HepG2 (cell line): ENCODE data around the gene SESN2. TPM values are rescaled to one million over a fixed set of nuclear protein-coding genes. Genes with fewer than 3 reads are reported as not detected.

Source experiments
- ATF7 ChIP-seq, 2 experiments: fragments of 450-650 bp in 1 of 2; sonication (generic) in 1 of 2; formaldehyde crosslinking in 1 of 2; IDR thresholded peaks; 2 replicates each; pipeline versions ENCODE4 v1.4.0 to v1.6.1; 2016 to 2020; ENCODE audit warnings: antibody characterized with exemption in 1 of 2, mild to moderate bottlenecking in 1 of 2, missing genetic modification reagents in 1 of 2
- BCL6 ChIP-seq: IDR thresholded peaks from 2 replicates; pipeline ENCODE4 v1.6.1; 2016; ENCODE audit warnings: missing genetic modification reagents, missing compliant biosample characterization
- BRD4 ChIP-seq: sonication (generic); formaldehyde crosslinking; IDR thresholded peaks from 2 replicates; pipeline ENCODE4 v1.4.0; 2020; ENCODE audit warnings: missing genetic modification reagents
- FIP1L1 ChIP-seq: fragments of 200-400 bp; formaldehyde crosslinking; IDR thresholded peaks from 2 replicates; pipeline ENCODE4 v1.6.1; 2018; ENCODE audit warnings: low read depth, mild to moderate bottlenecking, low read length, moderate library complexity, borderline replicate concordance; ENCODE audit not compliant: insufficient read depth
- HOXA5 ChIP-seq: sonication (generic); formaldehyde crosslinking; IDR thresholded peaks from 2 replicates; pipeline ENCODE4 v1.4.0; 2020; ENCODE audit warnings: missing genetic modification reagents
- HOXA9 ChIP-seq: sonication (generic); formaldehyde crosslinking; IDR thresholded peaks from 2 replicates; pipeline ENCODE4 v1.8.1; 2022; ENCODE audit warnings: missing genetic modification reagents, mild to moderate bottlenecking, moderate library complexity, borderline replicate concordance
- KDM3A ChIP-seq: IDR thresholded peaks from 2 replicates; pipeline ENCODE4 v1.6.1; 2018; ENCODE audit warnings: low read depth, missing compliant biosample characterization
- MAFF ChIP-seq: IDR thresholded peaks from 2 replicates; pipeline ENCODE4 v1.6.1; 2011; ENCODE audit warnings: low read depth, low read length, improper control_type of control experiment
- MBD4 ChIP-seq: IDR thresholded peaks from 2 replicates; pipeline ENCODE4 v1.6.1; 2012; ENCODE audit warnings: low read length, inconsistent platforms, borderline replicate concordance
- MIER3 ChIP-seq: IDR thresholded peaks from 2 replicates; pipeline ENCODE4 v1.6.1; 2016; ENCODE audit warnings: missing compliant biosample characterization, borderline replicate concordance
- MTF1 ChIP-seq: sonication (generic); formaldehyde crosslinking; IDR thresholded peaks from 2 replicates; pipeline ENCODE4 v1.5.0; 2020; ENCODE audit warnings: missing genetic modification reagents
- NFYB ChIP-seq: sonication (generic); formaldehyde crosslinking; IDR thresholded peaks from 2 replicates; pipeline ENCODE4 v1.4.0; 2020; ENCODE audit warnings: missing genetic modification reagents
- RBM39 ChIP-seq: fragments of 200-400 bp; formaldehyde crosslinking; IDR thresholded peaks from one replicate; pipeline ENCODE4 v1.6.1; 2018; ENCODE audit warnings: antibody characterized with exemption, mild to moderate bottlenecking, low read depth, low read length; ENCODE audit not compliant: poor library complexity, severe bottlenecking
- RELA ChIP-seq: sonication (generic); formaldehyde crosslinking; IDR thresholded peaks from 2 replicates; pipeline ENCODE4 v1.4.0; 2020; ENCODE audit warnings: missing genetic modification reagents
- REXO4 ChIP-seq: sonication (generic); formaldehyde crosslinking; IDR thresholded peaks from 2 replicates; pipeline ENCODE4 v1.8.0; 2022; ENCODE audit warnings: missing genetic modification reagents, mild to moderate bottlenecking, borderline replicate concordance
- SNAPC2 ChIP-seq: sonication (generic); formaldehyde crosslinking; IDR thresholded peaks from 2 replicates; pipeline ENCODE4 v1.8.1; 2022; ENCODE audit warnings: mild to moderate bottlenecking, missing genetic modification reagents
- SSRP1 ChIP-seq: IDR thresholded peaks from 2 replicates; pipeline ENCODE4 v1.6.1; 2016; ENCODE audit warnings: control low read depth
- TARDBP ChIP-seq: sonication (generic); formaldehyde crosslinking; IDR thresholded peaks from 2 replicates; pipeline ENCODE4 v1.8.0; 2022; ENCODE audit warnings: mild to moderate bottlenecking, missing genetic modification reagents
- ZFP90 ChIP-seq: sonication (generic); formaldehyde crosslinking; IDR thresholded peaks from 2 replicates; pipeline ENCODE4 v1.8.0; 2022; ENCODE audit warnings: missing genetic modification reagents, mild to moderate bottlenecking, inconsistent platforms, borderline replicate concordance
- ZNF256 ChIP-seq: sonication (generic); formaldehyde crosslinking; conservative IDR thresholded peaks from 2 replicates; pipeline ENCODE4 v1.4.0; 2020; ENCODE audit warnings: missing genetic modification reagents
- ZNF296 ChIP-seq: sonication (generic); formaldehyde crosslinking; conservative IDR thresholded peaks from 2 replicates; pipeline ENCODE4 v1.5.0; 2020; ENCODE audit warnings: mild to moderate bottlenecking, missing genetic modification reagents
- ZNF446 ChIP-seq: sonication (generic); formaldehyde crosslinking; IDR thresholded peaks from 2 replicates; pipeline ENCODE4 v1.5.0; 2020; ENCODE audit warnings: mild to moderate bottlenecking, missing genetic modification reagents
- ZNF83 ChIP-seq: sonication (generic); formaldehyde crosslinking; IDR thresholded peaks from 2 replicates; pipeline ENCODE4 v1.4.0; 2020; ENCODE audit warnings: missing genetic modification reagents, mild to moderate bottlenecking, borderline replicate concordance
- polyA plus RNA-seq, 8 experiments: library from polyadenylated mRNA; depleted of rRNA in 3 of 8; stranded (reverse) in 7 of 8; unstranded in 1 of 8; fragments of >200 nt; fragmentation: Illumina TruSeq in 4 of 8; extraction: Trizol in 4 of 8; gene quantifications; 2 replicates each; pipeline versions ENCODE4 v1.2.1 to v1.2.3, GENCODE V29; 2011 to 2016; ENCODE audit warnings: low read depth in 4 of 8, missing spikeins in 1 of 8, mixed read lengths in 1 of 8; ENCODE audit not compliant: insufficient read depth in 1 of 8
- total RNA-seq, 5 experiments: library from RNA; depleted of rRNA; stranded (reverse); fragments of >200 nt; fragmentation: Illumina TruSeq; extraction: Trizol; gene quantifications; 2 replicates each; pipeline ENCODE4 v1.2.3, GENCODE V29; 2016; ENCODE audit warnings: low read depth in 1 of 5
- TF ChIP-seq, protein P1 (sequence below): IDR thresholded peaks from 2 replicates; pipeline ENCODE4 v1.6.1; 2016; ENCODE audit warnings: mild to moderate bottlenecking, missing biosample characterization, missing genetic modification reagents
- TF ChIP-seq, protein P2 (sequence below): sonication (generic); formaldehyde crosslinking; IDR thresholded peaks from 2 replicates; pipeline ENCODE4 v1.4.0; 2020; ENCODE audit warnings: missing genetic modification reagents; ENCODE audit errors: not compliant biosample characterization
- TF ChIP-seq, protein P3 (sequence below): sonication (generic); formaldehyde crosslinking; conservative IDR thresholded peaks from 2 replicates; pipeline ENCODE4 v1.4.0; 2020; ENCODE audit warnings: mild to moderate bottlenecking, missing genetic modification reagents, moderate library complexity

Gene SESN2
- total and polyA plus RNA-seq, 2 of the 13 experiments (the other 11 are each of a cell fraction or from before 2014, with no cell fraction given): 13.2 to 19.1 TPM

DNA sequence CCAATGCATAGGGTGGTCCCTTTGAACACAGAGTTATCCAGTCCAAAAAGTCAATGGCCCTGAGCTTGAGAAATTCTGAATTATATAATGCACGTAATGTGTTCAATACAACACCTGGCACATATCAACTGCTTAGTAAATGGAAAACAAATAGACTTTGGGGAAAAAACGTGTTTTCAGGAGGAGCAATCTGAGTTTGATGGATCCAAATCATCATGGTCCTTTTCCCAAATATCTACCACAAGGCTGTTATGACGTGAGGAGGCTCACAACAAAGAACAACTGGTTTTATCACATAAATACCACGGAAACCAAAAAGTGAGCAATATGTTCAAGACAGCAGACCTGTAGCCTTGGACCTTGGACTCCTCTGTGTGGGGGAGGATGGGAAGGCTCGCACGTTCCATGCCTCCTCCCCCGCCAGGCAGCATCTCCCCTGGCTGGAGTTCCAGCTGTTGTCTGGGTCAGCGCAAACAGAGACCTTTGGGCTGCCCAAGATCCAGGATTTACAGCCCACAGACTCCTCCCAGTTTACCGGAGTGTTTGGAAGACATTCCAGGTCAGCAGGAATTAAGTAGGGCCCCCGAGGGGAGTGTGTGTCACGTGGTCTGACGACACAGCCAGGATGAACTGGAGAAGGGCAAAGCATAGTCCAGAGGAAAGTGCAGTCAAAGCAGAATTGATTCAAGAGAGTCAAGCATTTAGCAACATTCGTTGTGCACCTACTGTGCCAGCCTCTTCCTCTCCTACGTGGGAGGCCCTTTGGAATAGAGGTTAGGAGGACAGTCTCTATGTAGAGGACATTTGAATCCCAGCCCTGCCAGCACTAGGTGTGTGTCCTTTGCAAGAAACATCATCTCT is 37.3 kb downstream of the SESN2 start (continued):
- TF ChIP-seq HOXA5: no peak
- TF ChIP-seq MTF1 (CRISPR knock-in tag): no peak
- TF ChIP-seq MBD4: no peak
- TF ChIP-seq HOXA9: no peak
- TF ChIP-seq RBM39: no peak
- TF ChIP-seq, protein P1, sequence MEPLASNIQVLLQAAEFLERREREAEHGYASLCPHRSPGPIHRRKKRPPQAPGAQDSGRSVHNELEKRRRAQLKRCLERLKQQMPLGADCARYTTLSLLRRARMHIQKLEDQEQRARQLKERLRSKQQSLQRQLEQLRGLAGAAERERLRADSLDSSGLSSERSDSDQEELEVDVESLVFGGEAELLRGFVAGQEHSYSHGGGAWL (CRISPR knock-in tag): no peak
- TF ChIP-seq NFYB (CRISPR knock-in tag): no peak
- TF ChIP-seq ZNF256 (CRISPR knock-in tag): no peak
- peak; percentile 73; the same call in 1 of the 2 replicates for TF ChIP-seq MIER3 (CRISPR knock-in tag)
- no peak for TF ChIP-seq ATF7 (IDR thresholded peaks at IDR 0.05)
- peak; percentile 51; the same call in 1 of the 2 replicates for TF ChIP-seq ATF7 (CRISPR knock-in tag; IDR thresholded peaks at IDR 0.05)
- TF ChIP-seq SNAPC2 (CRISPR knock-in tag): no peak; the same call in 1 of the 2 replicates
- 0 out of 2 replicates have a peak, but pooled peaks have one; percentile 61 for TF ChIP-seq RELA (CRISPR knock-in tag)
- TF ChIP-seq TARDBP (CRISPR knock-in tag): peak; percentile 51; the same call in 1 of the 2 replicates
- no peak for TF ChIP-seq BRD4 (CRISPR knock-in tag)
- TF ChIP-seq ZNF296 (CRISPR knock-in tag): no peak
- TF ChIP-seq ZNF446 (CRISPR knock-in tag): no peak
- TF ChIP-seq REXO4 (CRISPR knock-in tag): no peak
- TF ChIP-seq ZNF83 (CRISPR knock-in tag): no peak
- TF ChIP-seq KDM3A: no peak; the same call in 1 of the 2 replicates
- 0 out of 2 replicates have a peak, but pooled peaks have one; percentile 36 for TF ChIP-seq SSRP1
- TF ChIP-seq ZFP90 (CRISPR knock-in tag): 0 out of 2 replicates have a peak, but pooled peaks have one; percentile 50
- no peak for TF ChIP-seq FIP1L1
- TF ChIP-seq BCL6 (CRISPR knock-in tag): peak; percentile 78
- TF ChIP-seq, protein P2, sequence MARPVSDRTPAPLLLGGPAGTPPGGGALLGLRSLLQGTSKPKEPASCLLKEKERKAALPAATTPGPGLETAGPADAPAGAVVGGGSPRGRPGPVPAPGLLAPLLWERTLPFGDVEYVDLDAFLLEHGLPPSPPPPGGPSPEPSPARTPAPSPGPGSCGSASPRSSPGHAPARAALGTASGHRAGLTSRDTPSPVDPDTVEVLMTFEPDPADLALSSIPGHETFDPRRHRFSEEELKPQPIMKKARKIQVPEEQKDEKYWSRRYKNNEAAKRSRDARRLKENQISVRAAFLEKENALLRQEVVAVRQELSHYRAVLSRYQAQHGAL (CRISPR knock-in tag): no peak
- peak; percentile 67; the same call in 1 of the 2 replicates for TF ChIP-seq MAFF
- TF ChIP-seq, protein P3, sequence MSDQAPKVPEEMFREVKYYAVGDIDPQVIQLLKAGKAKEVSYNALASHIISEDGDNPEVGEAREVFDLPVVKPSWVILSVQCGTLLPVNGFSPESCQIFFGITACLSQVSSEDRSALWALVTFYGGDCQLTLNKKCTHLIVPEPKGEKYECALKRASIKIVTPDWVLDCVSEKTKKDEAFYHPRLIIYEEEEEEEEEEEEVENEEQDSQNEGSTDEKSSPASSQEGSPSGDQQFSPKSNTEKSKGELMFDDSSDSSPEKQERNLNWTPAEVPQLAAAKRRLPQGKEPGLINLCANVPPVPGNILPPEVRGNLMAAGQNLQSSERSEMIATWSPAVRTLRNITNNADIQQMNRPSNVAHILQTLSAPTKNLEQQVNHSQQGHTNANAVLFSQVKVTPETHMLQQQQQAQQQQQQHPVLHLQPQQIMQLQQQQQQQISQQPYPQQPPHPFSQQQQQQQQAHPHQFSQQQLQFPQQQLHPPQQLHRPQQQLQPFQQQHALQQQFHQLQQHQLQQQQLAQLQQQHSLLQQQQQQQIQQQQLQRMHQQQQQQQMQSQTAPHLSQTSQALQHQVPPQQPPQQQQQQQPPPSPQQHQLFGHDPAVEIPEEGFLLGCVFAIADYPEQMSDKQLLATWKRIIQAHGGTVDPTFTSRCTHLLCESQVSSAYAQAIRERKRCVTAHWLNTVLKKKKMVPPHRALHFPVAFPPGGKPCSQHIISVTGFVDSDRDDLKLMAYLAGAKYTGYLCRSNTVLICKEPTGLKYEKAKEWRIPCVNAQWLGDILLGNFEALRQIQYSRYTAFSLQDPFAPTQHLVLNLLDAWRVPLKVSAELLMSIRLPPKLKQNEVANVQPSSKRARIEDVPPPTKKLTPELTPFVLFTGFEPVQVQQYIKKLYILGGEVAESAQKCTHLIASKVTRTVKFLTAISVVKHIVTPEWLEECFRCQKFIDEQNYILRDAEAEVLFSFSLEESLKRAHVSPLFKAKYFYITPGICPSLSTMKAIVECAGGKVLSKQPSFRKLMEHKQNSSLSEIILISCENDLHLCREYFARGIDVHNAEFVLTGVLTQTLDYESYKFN (CRISPR knock-in tag): peak; percentile 91
